Stimulated activated CD4-positive, alpha-beta T cell treated with anti-CD3 and anti-CD28 coated beads, Interleukin-12 subunit alpha, Interleukin-12 subunit beta, amount 100 ng/mL, for 48 hours (primary cell): ENCODE results near the gene ARHGAP24.

Experiments used
- DNase-seq, 3 donors: peaks; one replicate each; pipeline ENCODE4 v3.0.0-alpha.2; 2020; ENCODE audit warnings: low read depth in 2 of 3, low spot score in 1 of 3

Gene ARHGAP24

GRCh38 chr4:85474818-85475630, at the start of gene ARHGAP24:
TSS of gene ARHGAP24 (plus strand) at chr4:85475150.
- no peak for DNase-seq

GRCh38 chr4:85426366-85426765, 48.6 kb upstream of the ARHGAP24 start:
- DNase-seq = no peak

GRCh38 chr4:85427123-85427522, 47.8 kb upstream of the ARHGAP24 start:
- no peak for DNase-seq

GRCh38 chr4:85430226-85430625, 44.7 kb upstream of the ARHGAP24 start:
- no peak for DNase-seq

- DNase-seq = no peak
These were observed 44.3 kb upstream of the ARHGAP24 start for GRCh38 chr4:85430697-85431096.

- no peak for DNase-seq
These were observed 43.8 kb upstream of the ARHGAP24 start for GRCh38 chr4:85431156-85431555.

- DNase-seq = no peak
These were observed 43.0 kb upstream of the ARHGAP24 start for GRCh38 chr4:85431881-85432485.

- no peak for DNase-seq
These were observed 29.8 kb upstream of the ARHGAP24 start for GRCh38 chr4:85445050-85445639.

- DNase-seq = no peak
These were observed 28.6 kb upstream of the ARHGAP24 start for GRCh38 chr4:85446141-85446861.

- DNase-seq = no peak
These were observed 25.8 kb upstream of the ARHGAP24 start for GRCh38 chr4:85448906-85449890.

GRCh38 chr4:85452058-85452731, 22.8 kb upstream of the ARHGAP24 start:
- DNase-seq = no peak

GRCh38 chr4:85455942-85456341, 19.0 kb upstream of the ARHGAP24 start:
- no peak for DNase-seq

- DNase-seq = no peak
These were observed 17.0 kb upstream of the ARHGAP24 start for GRCh38 chr4:85457752-85458467.

GRCh38 chr4:85459736-85460135, 15.2 kb upstream of the ARHGAP24 start:
- DNase-seq = no peak

GRCh38 chr4:85474356-85474755, 594 bp upstream of the ARHGAP24 start:
- no peak for DNase-seq

- no peak for DNase-seq
These were observed 782 bp downstream of the ARHGAP24 start for GRCh38 chr4:85475631-85476233.

- no peak for DNase-seq
These were observed 1.4 kb downstream of the ARHGAP24 start for GRCh38 chr4:85476381-85476780.

GRCh38 chr4:85477534-85477933, 2.6 kb downstream of the ARHGAP24 start:
- no peak for DNase-seq

GRCh38 chr4:85478576-85478975, 3.6 kb downstream of the ARHGAP24 start:
- no peak for DNase-seq
